CD4-positive, alpha-beta T cell treated with Interferon gamma for 1 hour (primary cell): ENCODE measurements around the gene RERE.
"Not testable (repeated sequence)": the region's sequence is repeated elsewhere in the genome, so short reads cannot be mapped to it uniquely, and the experiment has no call there.

Source experiments
- DNase-seq: peaks from one replicate; pipeline ENCODE4 v3.0.0-alpha.2; 2020

The RERE gene

DNA sequence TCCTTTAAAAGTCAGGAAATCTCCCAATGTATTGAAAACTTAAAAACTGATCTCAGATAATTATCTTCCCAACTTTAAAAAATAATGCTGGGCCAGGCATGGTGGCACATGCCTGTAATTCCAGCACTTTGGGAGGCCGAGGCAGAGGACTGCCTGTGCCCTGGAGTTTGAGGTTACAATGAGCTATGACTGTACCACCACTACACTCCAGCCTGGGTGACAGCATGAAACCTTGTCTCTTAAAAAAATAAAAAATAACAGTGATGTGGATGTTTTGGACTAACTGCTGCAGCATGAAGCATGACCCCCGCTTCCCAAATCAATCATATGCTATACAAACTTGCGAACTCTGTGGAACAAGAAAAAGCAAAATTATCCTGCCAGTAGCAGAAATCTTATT is 186.3 kb downstream of the RERE start:
- no peak for DNase-seq

DNA sequence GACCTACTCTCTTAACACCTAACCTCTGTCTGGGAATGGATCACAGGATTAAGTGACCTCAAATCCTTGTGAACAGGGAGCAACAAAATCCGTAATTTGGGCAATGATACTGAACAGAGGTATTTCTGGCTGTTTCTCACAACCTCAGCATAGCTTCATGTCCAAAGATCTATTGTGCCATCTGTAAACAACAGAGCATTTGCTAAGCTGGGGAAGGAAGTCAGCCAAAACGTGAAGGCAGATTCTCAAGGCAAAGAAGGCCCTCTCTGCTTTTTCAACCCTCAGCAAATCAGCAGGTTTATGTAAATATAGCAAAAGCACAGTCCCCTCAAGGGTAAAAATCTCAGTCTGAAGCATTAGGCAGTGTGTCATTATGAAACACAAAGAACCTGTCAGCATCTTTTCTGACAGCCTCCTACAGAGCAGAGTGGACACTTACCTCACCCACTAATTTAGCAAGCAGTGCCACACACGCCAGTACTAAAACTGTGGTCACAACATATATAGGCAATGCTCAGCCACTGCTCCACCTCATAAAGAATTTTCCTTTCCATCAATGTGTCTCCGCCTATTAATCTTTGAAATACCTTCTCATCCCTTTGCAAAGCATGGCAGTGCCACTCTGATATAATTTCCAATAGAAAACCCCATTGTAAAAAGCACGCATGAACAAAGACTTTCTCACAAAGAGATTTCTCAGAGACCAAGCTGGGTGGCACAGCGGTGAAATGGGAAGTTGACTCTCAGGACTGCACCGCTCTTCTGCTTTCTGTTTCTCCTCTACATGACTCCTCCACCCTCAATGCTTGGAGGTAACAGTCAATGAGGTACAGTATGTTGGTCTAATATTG is 188.0 kb downstream of the RERE start:
- peak; percentile 27 for DNase-seq

DNA sequence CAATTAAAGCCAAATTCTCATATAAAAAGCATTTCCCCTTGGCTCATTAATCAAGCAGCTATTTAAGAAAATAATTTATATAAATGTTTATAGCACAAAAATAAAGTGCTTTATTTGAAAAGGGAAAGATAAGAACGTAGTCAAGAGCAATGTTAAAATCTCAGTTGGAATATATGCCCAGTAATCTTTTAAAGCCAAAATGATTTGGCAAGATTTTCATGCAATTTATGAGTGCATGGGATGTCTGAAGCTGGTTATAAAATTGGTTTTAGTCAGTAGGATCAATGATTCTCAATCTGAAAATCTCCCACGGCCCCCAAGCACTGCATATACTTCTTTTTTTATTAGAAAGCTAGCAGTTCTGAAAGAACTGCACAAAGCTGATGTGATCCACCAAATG is 188.8 kb downstream of the RERE start:
- no peak for DNase-seq

DNA sequence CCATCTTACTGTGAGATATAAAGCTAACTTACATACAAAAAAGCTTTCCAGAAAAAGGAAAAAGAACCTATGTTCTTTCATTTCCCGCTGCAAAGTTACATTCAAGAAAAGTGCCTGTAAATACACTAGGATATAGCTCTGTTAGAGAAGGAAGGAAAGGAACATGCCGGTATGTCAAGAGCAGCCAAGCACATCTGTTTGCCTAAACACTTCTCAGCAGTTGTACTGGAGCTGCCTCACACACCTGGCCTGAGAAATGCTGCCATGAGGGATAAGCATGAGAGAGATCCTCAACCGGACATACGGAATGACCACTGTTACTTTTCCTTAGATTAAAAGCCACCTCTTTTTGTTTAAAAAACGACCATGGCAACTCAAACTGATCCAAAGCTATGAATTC is 189.7 kb downstream of the RERE start:
- DNase-seq: no peak

DNA sequence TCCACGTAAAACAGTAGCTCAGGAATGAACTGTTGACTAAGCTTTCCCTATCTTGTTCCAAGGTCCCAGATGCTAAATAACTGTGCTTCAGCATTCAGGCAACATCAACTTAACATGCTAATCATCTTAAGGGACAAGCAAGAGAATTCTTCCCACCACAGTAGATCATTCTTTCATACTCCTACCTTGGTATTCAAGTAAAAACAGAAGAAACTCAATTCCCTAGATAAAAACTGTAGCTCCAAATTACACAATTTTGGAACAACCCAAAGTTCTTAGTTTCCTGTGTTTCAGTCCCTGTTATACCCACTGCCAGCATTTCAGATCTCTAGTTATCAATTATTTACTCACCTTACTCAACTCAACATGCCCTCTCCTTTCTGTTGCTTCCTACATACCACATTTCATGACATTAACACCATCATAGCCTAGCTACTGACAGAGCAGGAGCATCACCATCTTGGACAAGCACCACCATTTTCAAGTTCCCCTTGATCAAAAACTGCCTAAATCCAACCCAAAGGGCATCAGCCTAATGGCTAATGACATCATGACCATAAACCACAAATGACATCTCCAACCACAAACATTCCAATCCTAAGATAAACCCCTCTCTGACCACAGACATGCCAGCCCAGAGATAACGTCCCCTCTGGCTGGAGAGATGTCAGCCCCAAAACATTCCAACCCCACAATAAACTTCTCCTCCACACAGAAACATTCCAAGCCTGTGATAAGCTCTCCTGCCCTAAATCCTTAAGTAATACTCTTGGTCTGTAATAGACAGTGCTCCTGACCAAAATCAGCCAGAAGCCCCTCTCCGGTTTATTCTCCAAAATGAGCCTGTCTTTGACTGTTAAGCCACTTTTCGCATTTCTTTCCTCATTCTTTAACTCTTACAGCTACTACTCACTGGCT is 191.2 kb downstream of the RERE start:
- no peak for DNase-seq

DNA sequence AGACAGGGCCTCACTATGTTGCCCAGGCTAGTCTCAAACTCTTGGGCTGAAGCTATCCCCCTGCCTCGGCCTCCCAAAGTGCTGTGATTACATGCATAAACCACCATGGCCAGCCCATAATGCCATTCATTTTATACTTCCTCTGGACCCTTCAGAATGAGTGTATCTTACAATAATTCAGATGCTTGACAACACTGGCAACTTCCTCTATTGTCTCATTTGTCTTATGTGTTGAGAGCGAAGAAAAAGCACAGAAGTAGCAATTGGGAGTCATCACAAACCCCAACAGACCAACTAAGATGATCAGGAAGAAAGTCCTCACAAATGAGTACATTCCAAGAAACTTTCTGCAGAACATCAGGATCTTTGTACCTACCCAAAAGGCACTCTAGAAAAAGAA is 191.9 kb downstream of the RERE start:
- no peak for DNase-seq

DNA sequence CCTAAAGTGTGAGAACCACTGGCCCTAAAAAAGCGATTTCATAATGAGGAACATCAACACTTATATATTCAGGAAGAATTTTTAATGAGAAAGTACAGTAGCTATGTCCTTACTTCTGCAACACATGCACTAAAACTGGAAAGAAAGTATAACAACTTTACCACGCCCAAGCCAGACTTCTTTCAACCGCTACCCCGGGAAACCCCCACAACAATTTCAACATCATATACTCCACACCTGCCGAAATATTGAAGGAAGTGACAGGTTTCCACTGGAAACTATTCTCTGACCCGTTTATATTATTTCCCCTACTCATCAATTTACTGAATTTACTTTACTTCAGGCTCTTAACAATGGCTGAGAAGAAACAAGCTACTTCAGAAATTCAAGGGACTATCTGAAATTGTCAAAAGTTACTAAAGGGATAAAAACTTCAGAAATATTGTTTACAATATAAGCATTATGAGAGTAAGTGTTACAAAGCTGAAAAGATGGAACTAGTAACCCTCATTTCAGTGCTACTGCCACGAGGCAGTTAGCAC is 193.7 kb downstream of the RERE start:
- DNase-seq: peak; percentile 10

DNA sequence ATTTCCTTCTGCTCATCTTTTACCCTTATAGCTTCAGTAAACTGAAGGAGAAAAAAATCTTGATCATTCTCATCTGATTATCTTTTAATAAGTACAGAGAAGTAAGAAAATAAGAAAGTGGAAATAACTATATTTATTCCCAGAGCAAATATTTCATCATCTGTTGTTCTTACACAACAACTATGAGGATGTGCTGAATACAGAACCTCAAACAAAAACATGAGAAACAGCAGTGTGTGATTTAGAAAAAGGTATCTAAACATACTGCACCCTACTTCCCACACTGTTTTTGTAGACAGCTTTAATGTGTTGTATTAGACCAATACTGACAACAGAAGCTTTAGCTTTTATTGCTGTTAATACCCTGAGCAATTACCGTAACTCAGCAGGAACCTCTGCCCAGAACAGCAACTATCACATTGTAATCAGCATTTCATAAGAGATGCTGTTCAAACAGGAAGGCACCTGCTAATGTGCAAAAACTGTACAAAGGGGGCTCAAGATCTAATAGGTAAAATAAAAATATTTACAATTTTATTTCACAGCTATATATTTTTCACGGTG is 195.6 kb downstream of the RERE start:
- not testable (repeated sequence) for DNase-seq

DNA sequence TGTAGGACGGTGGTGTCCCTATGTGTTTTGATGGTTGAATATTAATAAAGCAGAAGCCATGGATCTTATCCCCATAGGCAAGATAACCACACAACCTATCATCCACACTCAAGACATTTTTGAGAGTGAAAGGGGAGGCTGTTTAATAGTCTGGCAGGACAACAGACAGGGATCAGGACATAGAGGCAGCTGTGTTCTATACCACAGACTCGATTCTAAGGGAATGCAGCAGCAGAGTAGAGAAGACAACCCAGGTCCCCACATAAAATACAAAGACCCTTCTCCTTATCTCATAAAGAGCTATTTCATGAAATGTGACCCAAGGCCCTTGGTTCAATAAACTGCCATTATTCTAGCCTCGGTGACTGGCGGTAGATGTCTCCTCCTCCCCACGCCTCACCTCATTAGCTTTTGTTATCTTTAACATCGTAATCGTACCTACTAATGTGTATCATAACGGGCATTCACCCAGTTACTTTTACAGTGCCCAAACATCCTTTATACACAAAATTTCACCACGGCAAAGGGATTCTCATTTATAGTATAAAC is 196.3 kb downstream of the RERE start:
- DNase-seq: not testable (repeated sequence)

DNA sequence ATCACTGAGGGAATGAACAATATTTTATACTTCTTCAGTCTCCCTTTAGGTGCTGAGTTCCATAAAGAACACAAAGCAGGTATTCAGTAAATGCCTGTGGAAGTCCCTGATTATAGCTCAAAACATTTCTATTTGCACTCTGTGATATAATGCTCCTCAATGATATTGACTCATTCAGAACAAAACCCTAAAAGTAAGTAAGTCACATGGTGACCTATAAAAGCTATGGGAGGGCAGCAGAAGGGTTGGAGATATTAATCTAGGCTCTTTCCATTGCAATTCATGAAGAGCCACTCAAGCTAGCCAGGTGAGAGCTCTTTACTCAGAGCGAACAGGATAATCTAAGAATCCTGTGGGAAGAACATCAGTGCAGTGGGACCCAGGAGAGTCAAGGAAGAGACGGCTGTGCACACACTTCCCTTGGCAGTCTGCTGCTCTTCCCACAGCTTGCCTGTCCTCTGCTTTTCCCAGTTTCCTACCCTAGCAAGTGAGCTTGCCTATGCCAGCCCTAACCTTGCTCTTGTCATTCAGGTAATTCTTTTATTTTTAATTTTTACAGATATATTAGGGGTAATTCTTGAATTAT is 197.4 kb downstream of the RERE start:
- not testable (repeated sequence) for DNase-seq

DNA sequence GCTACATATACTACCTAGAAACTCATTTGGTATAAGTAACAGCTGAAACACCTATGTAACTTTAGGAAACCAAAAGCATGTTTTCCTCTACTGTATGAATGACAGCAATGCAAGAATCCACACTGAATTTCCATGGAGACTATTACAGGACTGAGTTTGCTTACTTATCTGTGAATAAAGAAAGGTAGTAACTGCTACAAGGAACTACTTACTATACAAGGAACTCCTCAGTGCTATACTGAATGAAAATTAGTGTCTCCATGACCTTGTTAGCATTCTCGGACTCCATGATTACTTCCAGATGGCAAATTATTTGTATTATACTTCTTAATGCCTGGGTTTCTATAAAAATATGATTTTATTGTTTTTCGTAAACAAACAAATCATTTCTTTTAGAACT is 198.0 kb downstream of the RERE start:
- DNase-seq: not testable (repeated sequence)

DNA sequence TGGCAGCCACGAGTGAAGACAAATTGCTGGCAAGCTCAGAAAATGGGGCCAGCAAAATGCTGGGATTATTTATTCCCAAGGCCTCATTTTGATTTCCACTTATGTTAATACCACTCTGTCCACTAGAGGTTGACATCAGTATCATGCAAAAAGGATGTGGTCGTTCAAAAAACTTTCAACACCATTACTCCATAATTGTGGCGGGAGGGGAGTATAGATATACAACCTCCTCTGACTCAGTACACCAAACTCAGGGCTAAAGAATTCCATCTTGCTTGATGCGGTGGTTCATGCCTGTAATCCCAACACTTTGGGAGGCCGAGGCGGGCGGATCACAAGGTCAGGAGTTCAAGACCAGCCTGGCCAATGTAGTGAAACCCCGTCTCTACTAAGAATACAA is 200.6 kb downstream of the RERE start:
- DNase-seq: not testable (repeated sequence)

DNA sequence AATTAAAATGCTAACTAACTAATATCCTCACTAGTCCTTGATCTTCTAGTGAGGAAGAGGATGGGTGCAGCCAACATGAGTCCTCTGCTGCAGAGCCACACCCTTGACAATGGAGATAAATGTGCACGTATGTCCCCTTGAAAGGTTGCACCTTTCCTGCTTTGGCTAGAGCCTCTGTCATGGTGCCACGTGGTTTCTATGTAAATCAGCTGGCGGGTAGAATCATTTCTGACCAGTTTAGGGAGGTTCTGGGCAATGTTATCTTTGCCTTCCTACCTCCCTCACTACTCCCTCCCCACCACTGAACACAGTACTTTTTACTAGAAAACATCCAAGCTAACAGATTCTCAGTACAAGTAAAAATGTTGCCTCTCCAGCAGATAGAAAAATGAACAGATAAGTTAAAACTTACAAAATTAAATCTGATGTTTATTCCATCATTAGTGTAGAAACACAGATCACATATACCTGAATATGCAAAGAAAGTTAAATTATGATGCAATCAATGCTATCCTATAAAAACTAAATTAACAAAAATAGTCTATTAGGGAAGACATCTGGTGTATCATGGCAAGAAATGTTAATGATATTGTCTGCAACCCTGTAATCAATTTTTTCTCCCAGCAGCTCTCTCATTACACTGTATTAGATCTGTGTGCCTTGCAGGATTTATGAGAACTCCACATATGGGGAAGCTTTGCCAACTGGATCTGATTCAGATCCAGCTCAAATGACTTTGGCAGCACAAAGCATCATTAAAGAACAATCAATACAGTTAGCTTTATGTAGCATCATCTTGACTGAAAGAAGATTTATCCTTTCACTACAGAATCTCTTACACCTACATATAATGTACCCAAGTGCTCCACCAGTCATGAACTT is 205.6 kb downstream of the RERE start:
- DNase-seq: not testable (repeated sequence)

DNA sequence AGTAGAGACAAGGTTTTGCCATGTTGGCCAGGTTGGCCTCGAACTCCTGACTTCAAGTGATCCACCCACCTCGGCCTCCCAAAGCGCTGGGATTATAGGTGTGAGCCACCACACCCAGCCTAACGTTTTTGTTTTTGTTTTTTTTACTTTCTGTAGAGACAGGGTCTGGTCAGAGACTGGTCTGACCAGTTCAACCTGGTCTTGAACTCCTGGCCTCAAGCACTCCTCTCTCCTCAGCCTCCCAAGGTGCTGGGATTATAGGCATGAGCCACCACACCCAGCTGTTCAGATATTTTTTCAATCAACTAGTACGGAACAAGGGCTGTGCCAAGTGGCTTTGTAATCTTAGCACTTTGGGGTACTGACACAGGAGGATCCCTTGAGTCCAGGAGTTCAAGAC is 209.5 kb downstream of the RERE start:
- no peak for DNase-seq

DNA sequence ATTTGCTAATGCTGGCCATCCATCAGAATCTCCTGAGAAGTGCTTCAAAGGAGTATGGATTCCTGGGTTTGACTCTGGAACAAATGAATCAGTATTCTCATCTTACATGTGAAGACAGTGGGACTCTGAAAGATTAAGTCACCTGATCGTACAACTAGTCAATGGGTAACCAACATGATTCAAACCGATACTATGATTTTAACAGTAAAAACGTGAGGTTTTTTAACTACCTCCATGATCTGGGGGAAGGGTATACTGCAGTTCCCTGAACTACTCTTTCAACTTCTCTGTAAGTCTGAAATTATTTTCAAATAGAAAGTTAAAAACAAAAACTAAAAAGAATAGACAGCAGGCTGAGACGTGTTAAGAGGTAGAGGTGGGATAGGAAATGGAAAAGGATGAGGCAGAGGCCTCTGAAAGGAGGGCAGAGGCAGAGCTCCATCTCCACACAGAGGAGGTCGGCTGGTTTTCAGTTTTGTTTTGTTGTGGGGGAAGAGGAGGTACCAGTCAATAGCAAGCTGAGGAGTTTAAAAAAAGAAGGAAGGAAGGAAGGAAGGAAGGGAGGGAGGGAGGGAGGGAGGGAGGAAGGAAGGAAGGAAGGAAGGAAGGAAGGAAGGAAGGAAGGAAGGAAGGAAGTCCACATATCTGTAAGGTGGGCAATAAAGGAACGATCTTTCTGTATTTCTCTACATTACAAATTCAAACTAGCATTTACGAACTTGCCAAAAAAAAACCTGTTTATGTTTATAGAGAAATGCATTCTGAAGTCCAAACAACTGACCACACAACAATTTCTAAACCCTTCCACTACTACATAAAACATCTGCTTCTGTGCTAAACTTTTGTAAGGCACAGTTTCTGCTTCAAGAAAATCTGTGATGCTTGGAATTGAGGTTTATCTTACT is 213.1 kb downstream of the RERE start:
- DNase-seq: no peak

DNA sequence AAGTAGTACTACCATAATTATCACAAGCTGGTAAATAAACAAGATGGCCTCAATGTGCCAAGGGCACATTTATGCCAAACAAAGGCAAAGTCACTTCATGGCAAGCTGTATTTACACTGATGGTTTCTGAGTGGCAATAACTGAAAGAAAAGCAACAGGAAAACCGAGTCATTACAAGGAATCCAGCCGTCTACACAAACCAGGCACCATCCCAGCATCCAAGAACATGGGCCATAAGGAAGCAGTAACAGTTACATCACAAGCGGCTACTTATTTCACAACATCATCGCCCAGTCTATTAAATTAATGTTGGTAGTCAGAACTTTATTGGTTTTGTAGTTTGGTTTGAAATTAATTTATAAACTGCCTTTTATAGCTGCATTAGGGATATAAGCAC is 214.2 kb downstream of the RERE start:
- no peak for DNase-seq

DNA sequence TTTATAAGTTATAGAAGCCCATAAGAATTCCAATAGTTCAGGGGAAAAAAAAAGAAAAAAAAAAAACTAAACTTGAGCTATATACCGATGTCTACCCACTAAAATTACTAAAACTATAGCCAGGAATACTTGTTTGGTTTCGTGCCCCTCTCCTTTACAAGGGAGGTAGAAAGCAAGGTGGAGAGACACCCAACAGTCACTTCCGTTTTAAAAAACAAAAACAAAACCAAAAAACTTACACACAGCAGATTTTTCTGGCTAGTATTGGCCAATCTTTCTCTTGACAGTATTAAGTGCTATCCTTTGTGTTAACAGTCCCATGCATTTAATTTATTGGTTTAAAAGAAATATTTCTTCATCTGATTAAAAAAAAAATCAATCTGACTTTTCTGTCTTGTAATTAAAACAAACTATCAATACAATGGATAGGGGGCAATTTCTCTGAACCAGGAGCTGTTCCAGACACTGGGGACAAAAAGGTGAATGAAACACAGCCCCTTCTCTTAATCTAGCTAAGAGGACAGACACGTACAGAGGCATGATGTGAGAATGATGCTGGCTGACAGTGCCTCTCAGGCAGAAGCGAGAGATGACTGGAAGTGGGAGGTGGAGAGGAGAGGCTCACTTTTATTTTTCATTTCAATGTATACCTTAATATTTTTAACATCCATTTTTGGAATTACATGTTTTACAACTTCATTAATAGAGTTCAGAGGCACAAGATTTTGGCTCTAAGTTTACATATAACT is 214.8 kb downstream of the RERE start:
- no peak for DNase-seq

DNA sequence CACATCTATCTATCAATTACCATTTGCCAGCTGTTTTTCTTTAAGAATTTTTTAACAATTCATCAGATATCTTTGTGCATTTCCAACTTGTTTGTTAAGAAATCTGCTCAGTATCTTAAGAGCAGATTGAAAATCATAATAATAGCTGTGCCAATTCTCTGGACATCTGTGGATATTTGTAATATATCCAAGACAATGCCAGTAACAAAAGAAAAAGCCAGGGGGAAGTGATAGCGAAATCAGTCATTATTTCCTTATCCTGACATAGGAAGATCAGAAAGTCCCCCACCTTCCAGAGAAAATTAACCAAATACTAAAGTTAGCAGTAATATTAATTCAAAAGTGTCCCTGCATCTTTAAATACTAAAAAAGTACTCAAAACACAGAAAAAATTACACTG is 217.1 kb downstream of the RERE start:
- no peak for DNase-seq

DNA sequence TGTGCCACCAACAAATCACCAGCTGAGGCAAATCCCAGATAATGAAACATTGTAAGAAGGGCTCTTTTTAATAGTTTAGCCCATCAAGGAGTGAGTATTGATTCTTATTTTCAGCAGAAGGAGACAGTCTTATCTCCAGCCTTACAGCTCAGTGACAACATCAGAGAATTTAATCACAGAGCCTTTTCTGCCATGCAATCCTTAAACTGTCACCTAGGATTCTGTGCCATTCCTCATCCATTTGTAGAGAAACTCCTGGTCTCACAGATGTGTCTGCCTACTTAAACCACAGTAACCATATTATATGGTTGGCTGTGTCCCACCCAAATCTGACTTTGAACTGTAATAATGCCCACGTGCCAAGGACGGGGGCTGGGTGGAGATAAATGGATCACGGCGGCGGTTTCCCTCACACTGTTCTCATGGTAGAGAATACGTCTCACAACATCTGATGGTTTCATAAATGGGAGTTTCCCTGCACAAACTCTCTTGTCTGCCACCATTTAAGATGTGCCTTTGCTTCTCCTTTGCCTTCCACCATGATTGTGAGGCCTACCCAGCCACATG is 217.7 kb downstream of the RERE start:
- no peak for DNase-seq
